Small intestine (tissue), 7 donors: Measurements from ENCODE around the gene TNPO2. TPM values are rescaled to one million over a fixed set of nuclear protein-coding genes. Genes with fewer than 3 reads are reported as not detected.
A peak's percentile ranks its signal among the peaks of the same experiment; 100 is the strongest.

Experiments used
- DNase-seq, 2 donors: peaks; one replicate each; pipeline versions ENCODE4 v3.0.0 to v3.0.0-alpha.2; 2013
- FAIRE-seq: peaks from 2 replicates; lab custom pipeline; 2012; peaks lifted over from hg19 to GRCh38; lab: Jason Lieb, UNC
- H3K27ac ChIP-seq, 3 donors: one replicate each; pipeline ENCODE4 v1.5.1; 2013; ENCODE audit warnings: low read length in 2 of 3, mild to moderate bottlenecking in 2 of 3, control low read depth in 1 of 3, inconsistent platforms in 1 of 3, low read depth in 1 of 3, moderate library complexity in 1 of 3
- H3K27me3 ChIP-seq, 3 donors: one replicate each; pipeline ENCODE4 v1.6.1; 2013; ENCODE audit warnings: low read length in 3 of 3, inconsistent platforms in 1 of 3; ENCODE audit not compliant: control insufficient read depth in 3 of 3, insufficient read depth in 3 of 3
- H3K36me3 ChIP-seq, 3 donors: one replicate each; pipeline ENCODE4 v1.6.1; 2013; ENCODE audit warnings: low read length in 3 of 3, inconsistent platforms in 1 of 3, low read depth in 1 of 3, mild to moderate bottlenecking in 1 of 3, moderate library complexity in 1 of 3; ENCODE audit not compliant: control insufficient read depth in 3 of 3, insufficient read depth in 2 of 3
- H3K4me1 ChIP-seq, 3 donors: one replicate each; pipeline ENCODE4 v1.6.1; 2013; ENCODE audit warnings: low read length in 2 of 3, inconsistent platforms in 1 of 3, low read depth in 1 of 3, mild to moderate bottlenecking in 1 of 3, moderate library complexity in 1 of 3; ENCODE audit not compliant: control insufficient read depth in 3 of 3, insufficient read depth in 2 of 3
- H3K4me3 ChIP-seq, 3 donors: one replicate each; pipeline ENCODE4 v1.5.1; 2013; ENCODE audit warnings: low read length in 3 of 3, control low read depth in 1 of 3, inconsistent platforms in 1 of 3, low read depth in 1 of 3, mild to moderate bottlenecking in 1 of 3, moderate library complexity in 1 of 3
- H3K9me3 ChIP-seq, 2 donors: one replicate each; pipeline ENCODE4 v1.6.1; 2013; ENCODE audit warnings: low read depth in 1 of 2, low read length in 1 of 2; ENCODE audit not compliant: control insufficient read depth in 2 of 2, insufficient read depth in 1 of 2
- WGBS, 3 donors: extraction: QIAGEN DNeasy Blood & Tissue Kit; methylation state at CpG; one replicate each; pipeline ENCODE4 v1.1.7; 2013; 5-methylcytosine and 5-hydroxymethylcytosine counted together
- polyA plus RNA-seq, 4 donors: library from polyadenylated mRNA; stranded (reverse) in 3 of 4; unstranded in 1 of 4; fragments of 200-250 nt in 3 of 4; fragments of 120-200 nt in 1 of 4; gene quantifications; one replicate each; pipeline versions ENCODE4 v1.2.1 to v1.2.3, GENCODE V29; 2013
- donor health status: healthy with polysubstance abuse.
- donor health status: control.
- donor health status: control.
- donor health status: Bipolar disorder and iron deficiency.
- donor health status: healthy.

Gene TNPO2
- polyA plus RNA-seq, 4 donors: 9.8 to 41.3 (median 19.7) TPM

- H3K4me3 ChIP-seq: no peak overlapping the region
- H3K4me1 ChIP-seq: peaks cover 0 to 4% (median 0%) of the 10 kb centered on the region in 3 donors
- FAIRE-seq (no peak), DNase-seq (no peak)
- peaks cover 3 to 59% (median 18%) of the 10 kb centered on the region in 3 donors for H3K36me3 ChIP-seq
- WGBS, 3 donors: 94 to 96% (median 95%) methylated on average over 10 to 11 of the region's 11 CpGs
- H3K27ac ChIP-seq: no peak overlapping the region
- peaks cover 0 to 9% of the 10 kb centered on the region in 2 donors for H3K9me3 ChIP-seq
- no peaks in the 10 kb centered on the region for H3K27me3 ChIP-seq
Measured at GRCh38 chr19:12763100-12763499, 39.4 kb upstream of the TNPO2 start.

GRCh38 chr19:12759686-12760085, 36.0 kb upstream of the TNPO2 start:
- Histone ChIP-seq H3K27ac (no peak overlapping the region), H3K4me1 (peaks cover 0 to 8% (median 0%) of the 10 kb centered on the region in 3 donors), H3K9me3 (peaks cover 0 to 9% of the 10 kb centered on the region in 2 donors), H3K36me3 (peaks cover 3 to 31% (median 12%) of the 10 kb centered on the region in 3 donors), H3K4me3 (no peak overlapping the region), H3K27me3 (peaks cover 0 to 7% (median 0%) of the 10 kb centered on the region in 3 donors)
- 90 to 92% (median 91%) methylated on average over 6 of the region's 6 CpGs for WGBS, 3 donors
- FAIRE-seq (no peak), DNase-seq (no peak)

- Histone ChIP-seq H3K4me3 (peak overlapping the region; percentile 20 to 39 (median 27)), H3K4me1 (peaks cover 0 to 8% (median 0%) of the 10 kb centered on the region in 3 donors), H3K27ac (peak overlapping the region in 1 of 3 donors; percentile 22), H3K27me3 (peaks cover 0 to 7% (median 0%) of the 10 kb centered on the region in 3 donors), H3K36me3 (peaks cover 0 to 11% (median 0%) of the 10 kb centered on the region in 3 donors), H3K9me3 (peaks cover 0 to 2% of the 10 kb centered on the region in 2 donors)
- FAIRE-seq (no peak), DNase-seq (peak; percentile 67 to 85)
- 6 to 9% (median 7%) methylated on average over 44 to 60 of the region's 60 CpGs for WGBS, 3 donors
Measured at GRCh38 chr19:12757544-12758274, 34.0 kb upstream of the TNPO2 start.

- H3K27me3 ChIP-seq: peaks cover 0 to 14% (median 1%) of the 10 kb centered on the region in 3 donors
- H3K4me3 ChIP-seq: no peak overlapping the region
- DNase-seq (no peak), FAIRE-seq (no peak)
- 71 to 82% (median 76%) methylated on average over 19 of the region's 19 CpGs for WGBS, 3 donors
- H3K27ac ChIP-seq: no peak overlapping the region
- peaks cover 0 to 8% (median 0%) of the 10 kb centered on the region in 3 donors for H3K4me1 ChIP-seq
- H3K36me3 ChIP-seq: peaks cover 0 to 2% (median 0%) of the 10 kb centered on the region in 3 donors
- H3K9me3 ChIP-seq: peaks cover 0 to 2% of the 10 kb centered on the region in 2 donors
Measured at GRCh38 chr19:12756150-12756883, 32.6 kb upstream of the TNPO2 start.

GRCh38 chr19:12754465-12755196, 30.9 kb upstream of the TNPO2 start:
- DNase-seq (no peak), FAIRE-seq (no peak)
- H3K36me3 ChIP-seq: peaks cover 0 to 2% (median 0%) of the 10 kb centered on the region in 3 donors
- no peak overlapping the region for H3K27ac ChIP-seq
- H3K4me1 ChIP-seq: peaks cover 0 to 8% (median 0%) of the 10 kb centered on the region in 3 donors
- H3K27me3 ChIP-seq: peaks cover 0 to 31% (median 3%) of the 10 kb centered on the region in 3 donors
- no peaks in the 10 kb centered on the region for H3K9me3 ChIP-seq
- 69 to 77% (median 73%) methylated on average over 50 of the region's 50 CpGs for WGBS, 3 donors
- H3K4me3 ChIP-seq: no peak overlapping the region

GRCh38 chr19:12752056-12752781, 28.5 kb upstream of the TNPO2 start:
- FAIRE-seq: no peak
- WGBS, 3 donors: 70 to 82% (median 75%) methylated on average over 21 to 23 of the region's 23 CpGs

GRCh38 chr19:12751635-12752034, 27.9 kb upstream of the TNPO2 start, which contains the start of gene BEST2:
Gene BEST2 (plus strand): TSS chr19:12751791. CDS start chr19:12752593, 802 bp downstream.
- Histone ChIP-seq H3K36me3 (peaks cover 5 to 20% (median 11%) of the 10 kb centered on the region in 3 donors), H3K9me3 (peaks cover 0 to 16% of the 10 kb centered on the region in 2 donors), H3K27me3 (peaks cover 0 to 35% (median 3%) of the 10 kb centered on the region in 3 donors), H3K4me3 (no peak within 1 kb of the TSS), H3K4me1 (no peaks in the 10 kb centered on the region), H3K27ac (no peak within 1 kb of the TSS)
- no peak for DNase-seq
- no peak for FAIRE-seq
- 27 to 51% (median 37%) methylated on average over 12 to 14 of the region's 14 CpGs for WGBS, 3 donors

More at GRCh38 chr19:12752056-12752781, 28.5 kb upstream of the TNPO2 start:
- H3K27me3 ChIP-seq: peaks cover 0 to 35% (median 3%) of the 10 kb centered on the region in 3 donors
- H3K4me1 ChIP-seq: peaks cover 0 to 1% (median 0%) of the 10 kb centered on the region in 3 donors
- peaks cover 4 to 15% (median 7%) of the 10 kb centered on the region in 3 donors for H3K36me3 ChIP-seq
- peaks cover 0 to 10% of the 10 kb centered on the region in 2 donors for H3K9me3 ChIP-seq
- H3K4me3 ChIP-seq: no peak overlapping the region
- no peak overlapping the region for H3K27ac ChIP-seq
- no peak for DNase-seq
